Activated gamma-delta T cell treated with anti-CD3 and anti-CD28 coated beads, Interleukin-2, amount 50 U/mL, for 16 hours (primary cell): ENCODE measurements around the gene MTOR.
A peak's percentile ranks its signal among the peaks of the same experiment; 100 is the strongest.

Source experiments
- DNase-seq: peaks from one replicate; pipeline ENCODE4 v3.0.0-alpha.2; 2020; ENCODE audit warnings: low read depth

The MTOR gene

DNA sequence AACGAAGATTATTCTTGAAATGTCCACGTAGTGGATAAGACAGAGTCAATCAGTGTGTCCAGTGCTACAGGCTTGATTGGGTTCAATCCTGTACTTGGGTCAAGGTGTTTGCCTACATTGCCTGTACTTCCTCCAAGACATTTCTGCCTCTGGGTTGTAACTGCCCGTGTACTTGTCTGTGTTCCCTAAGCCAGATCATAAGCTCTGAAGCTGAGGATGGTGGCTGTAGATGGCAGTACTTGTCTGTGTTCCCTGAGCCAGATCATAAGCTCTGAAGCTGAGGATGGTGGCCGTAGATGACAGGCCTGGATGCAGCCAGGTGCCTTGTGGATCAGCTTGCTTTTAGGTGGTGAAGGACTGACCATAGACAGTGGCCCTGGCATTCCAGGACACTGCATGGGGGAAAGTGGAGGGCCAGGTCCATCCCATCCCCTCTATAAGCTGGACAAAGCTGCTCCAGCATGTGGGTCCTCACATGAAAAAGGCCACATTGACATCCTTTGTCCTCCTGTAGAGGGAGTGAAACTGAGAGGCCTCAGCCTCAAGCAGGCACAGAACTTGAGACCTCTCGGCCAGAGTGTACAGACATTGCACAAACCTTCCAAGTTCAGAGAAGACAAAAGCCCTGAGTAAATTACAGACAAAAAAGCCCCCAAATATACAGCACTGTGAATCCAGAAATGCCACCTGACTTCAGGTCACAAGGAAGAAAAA is 200.5 kb downstream of the MTOR start:
- DNase-seq = no peak

GRCh38 chr1:11059968-11060830 is 202.2 kb downstream of the MTOR start, which contains the start of gene SRM:
TSS of gene SRM (minus strand) at chr1:11060018. CDS start at chr1:11059943, 75 bp downstream.
- DNase-seq = peak; percentile 85

- no peak for DNase-seq
Measured at GRCh38 chr1:11059155-11059967, 203.0 kb downstream of the MTOR start.

DNA sequence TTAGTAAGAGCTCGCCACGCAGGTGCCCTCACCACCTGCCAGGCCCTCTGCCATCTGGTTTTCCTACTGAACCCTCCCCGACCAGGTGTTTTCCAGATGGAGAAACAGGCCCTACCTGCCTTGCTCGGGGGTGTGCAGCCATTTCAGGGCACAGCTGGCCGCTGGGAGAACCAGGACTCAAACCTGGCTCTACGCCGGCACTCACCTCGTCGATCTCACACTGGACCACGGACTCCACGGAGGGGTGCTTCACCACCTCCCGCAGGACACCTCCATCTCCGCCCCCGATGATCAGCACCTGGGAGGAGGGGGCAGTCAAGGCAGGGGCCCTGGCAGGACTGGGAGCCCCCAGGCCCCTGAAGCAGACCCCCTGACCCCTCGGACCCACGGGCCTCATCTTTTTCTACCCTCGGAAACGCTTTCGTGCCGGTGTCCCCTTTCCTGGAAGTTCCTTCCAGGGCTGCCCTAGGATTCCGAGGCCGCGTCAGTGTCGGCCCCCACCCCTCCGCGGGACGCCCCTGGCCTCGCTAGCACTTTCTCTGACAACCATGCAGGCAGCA is 203.7 kb downstream of the MTOR start:
- no peak for DNase-seq

DNA sequence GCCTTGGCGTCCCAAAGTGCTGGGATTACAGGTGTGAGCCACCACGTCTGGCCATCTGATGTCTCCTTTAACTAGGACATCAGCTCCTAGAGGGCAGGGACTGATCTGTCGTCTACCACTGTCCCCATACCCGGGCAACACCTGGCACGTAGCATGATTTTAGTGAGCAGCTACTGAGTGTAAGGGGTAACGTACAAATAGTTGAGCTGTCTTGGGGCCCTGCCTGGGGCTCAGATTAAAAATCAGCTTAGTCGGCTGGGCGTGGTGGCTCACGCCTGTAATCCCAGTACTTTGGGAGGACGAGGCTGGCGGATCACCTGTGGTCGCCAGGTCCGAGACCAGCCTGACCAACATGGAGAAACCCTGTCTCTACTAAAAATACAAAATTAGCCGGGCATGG is 204.3 kb downstream of the MTOR start:
- no peak for DNase-seq

GRCh38 chr1:11057477-11057876 is 204.9 kb downstream of the MTOR start:
- DNase-seq = no peak
